Vagina (tissue), 2 donors: ENCODE measurements around the gene KIAA0408.

Experiments
- POLR2A ChIP-seq, 2 donors: fragments of 450-650 bp; IDR thresholded peaks; one replicate each; pipeline ENCODE4 v1.6.1; 2017; ENCODE audit warnings: antibody characterized with exemption in 2 of 2, mild to moderate bottlenecking in 2 of 2, moderate library complexity in 2 of 2
- TF ChIP-seq, protein P1 (sequence below), 3 experiments: fragments of 450-650 bp in 2 of 3; fragments of 200-600 bp in 1 of 3; sonication (generic) in 1 of 3; IDR thresholded peaks; one replicate each; pipeline ENCODE4 v1.5.1; 2017 to 2019; ENCODE audit warnings: antibody characterized with exemption in 3 of 3, mild to moderate bottlenecking in 2 of 3, moderate library complexity in 2 of 3

GRCh38 chr6:127477658-127478057 lies 18.5 kb upstream of the KIAA0408 start:
- TF ChIP-seq, protein P1, sequence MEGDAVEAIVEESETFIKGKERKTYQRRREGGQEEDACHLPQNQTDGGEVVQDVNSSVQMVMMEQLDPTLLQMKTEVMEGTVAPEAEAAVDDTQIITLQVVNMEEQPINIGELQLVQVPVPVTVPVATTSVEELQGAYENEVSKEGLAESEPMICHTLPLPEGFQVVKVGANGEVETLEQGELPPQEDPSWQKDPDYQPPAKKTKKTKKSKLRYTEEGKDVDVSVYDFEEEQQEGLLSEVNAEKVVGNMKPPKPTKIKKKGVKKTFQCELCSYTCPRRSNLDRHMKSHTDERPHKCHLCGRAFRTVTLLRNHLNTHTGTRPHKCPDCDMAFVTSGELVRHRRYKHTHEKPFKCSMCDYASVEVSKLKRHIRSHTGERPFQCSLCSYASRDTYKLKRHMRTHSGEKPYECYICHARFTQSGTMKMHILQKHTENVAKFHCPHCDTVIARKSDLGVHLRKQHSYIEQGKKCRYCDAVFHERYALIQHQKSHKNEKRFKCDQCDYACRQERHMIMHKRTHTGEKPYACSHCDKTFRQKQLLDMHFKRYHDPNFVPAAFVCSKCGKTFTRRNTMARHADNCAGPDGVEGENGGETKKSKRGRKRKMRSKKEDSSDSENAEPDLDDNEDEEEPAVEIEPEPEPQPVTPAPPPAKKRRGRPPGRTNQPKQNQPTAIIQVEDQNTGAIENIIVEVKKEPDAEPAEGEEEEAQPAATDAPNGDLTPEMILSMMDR (IDR thresholded peaks at IDR 0.05), result no peak
- no peak for TF ChIP-seq POLR2A (IDR thresholded peaks at IDR 0.05)
